Activated CD8-positive, alpha-beta memory T cell treated with anti-CD3 and anti-CD28 coated beads for 1 hour (primary cell): ENCODE measurements around the gene MORC2.

Experiments used
- DNase-seq, 2 donors: peaks; one replicate each; pipeline ENCODE4 v3.0.0-alpha.2; 2020; ENCODE audit warnings: low read depth in 1 of 2; ENCODE audit errors: extremely low read depth in 1 of 2

MORC2 gene

DNA sequence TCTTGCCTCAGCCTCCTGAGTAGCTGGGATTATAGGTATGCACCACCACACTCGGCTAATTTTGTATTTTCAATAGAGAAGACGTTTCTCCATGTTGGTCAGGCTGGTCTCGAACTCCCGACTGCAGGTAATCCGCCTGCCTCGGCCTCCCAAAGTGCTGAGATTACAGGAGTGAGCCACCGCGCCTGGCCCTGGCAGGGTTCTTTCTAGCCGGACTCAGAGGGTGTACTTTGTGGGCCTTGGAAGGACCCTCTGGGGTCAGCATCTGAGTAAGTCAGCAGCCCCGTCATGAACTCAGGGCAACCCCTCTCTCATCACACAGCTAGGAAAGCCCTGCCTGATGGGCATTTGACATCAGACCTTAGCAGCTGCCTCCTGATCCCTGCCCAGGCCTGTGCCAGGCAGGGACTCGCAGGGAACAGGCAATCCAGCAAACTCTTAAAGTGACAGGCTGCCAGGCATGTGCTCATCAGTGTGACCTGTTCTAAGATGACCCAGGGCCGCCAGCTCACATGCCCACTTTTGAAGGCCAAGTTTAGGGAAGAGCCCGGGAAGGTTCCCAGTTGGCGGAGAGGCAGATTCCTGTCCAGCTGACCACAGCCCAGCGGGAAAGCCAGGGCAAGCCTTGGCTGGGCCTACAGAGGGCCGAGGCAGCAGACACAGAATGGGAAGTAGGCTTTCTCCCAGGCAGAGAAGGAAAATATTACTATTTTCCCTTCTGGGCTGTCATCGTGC is 92.9 kb downstream of the MORC2 start:
- DNase-seq, result no peak
